ENCODE measurements around the gene ACADM.
"Not testable (repeated sequence)": the region's sequence is repeated elsewhere in the genome, so short reads cannot be mapped to it uniquely, and the experiment has no call there.

Gene ACADM

GRCh38 chr1:75796376-75797272, 72.1 kb downstream of the ACADM start, which contains the start of gene MSH4:
Gene MSH4, plus strand, starts transcription at chr1:75796882. Its CDS starts 104 bp downstream, at chr1:75796986.
- DNase-seq: no peak

- DNase-seq: no peak
Measured at GRCh38 chr1:75797273-75797588, 72.7 kb downstream of the ACADM start.

GRCh38 chr1:75797606-75798216, 73.2 kb downstream of the ACADM start:
- no peak for DNase-seq

- DNase-seq: not testable (repeated sequence)
Measured at GRCh38 chr1:75801480-75801879, 77.0 kb downstream of the ACADM start.

- no peak for DNase-seq
Measured at GRCh38 chr1:75808921-75809320, 84.4 kb downstream of the ACADM start.

GRCh38 chr1:75810113-75810512, 85.6 kb downstream of the ACADM start:
- DNase-seq: not testable (repeated sequence)

GRCh38 chr1:75811211-75811981, 86.9 kb downstream of the ACADM start:
- DNase-seq: no peak

- DNase-seq: no peak
Measured at GRCh38 chr1:75812065-75812464, 87.6 kb downstream of the ACADM start.
